BE2C (cell line): ENCODE measurements around the gene HSD17B3.
"Not testable (repeated sequence)": the region's sequence is repeated elsewhere in the genome, so short reads cannot be mapped to it uniquely, and the experiment has no call there.

Experiments
- DNase-seq: peaks from one replicate; pipeline ENCODE4 v3.0.0-alpha.2; 2020
- H3K27me3 ChIP-seq: fragments of 250-450 bp; sonication (Bioruptor Pico); 2 replicates; pipeline ENCODE4 v1.5.1; 2020; ENCODE audit warnings: mild to moderate bottlenecking
- H3K36me3 ChIP-seq: fragments of 250-450 bp; sonication (Bioruptor Pico); 2 replicates; pipeline ENCODE4 v1.5.1; 2020; ENCODE audit warnings: mild to moderate bottlenecking
- H3K4me1 ChIP-seq: fragments of 250-450 bp; sonication (Bioruptor Pico); 2 replicates; pipeline ENCODE4 v1.5.1; 2020
- H3K4me3 ChIP-seq: 2 replicates; pipeline ENCODE4 v1.5.1; 2011; ENCODE audit warnings: low read depth, low read length
- H3K9me3 ChIP-seq: fragments of 250-450 bp; sonication (Bioruptor Pico); 2 replicates; pipeline ENCODE4 v1.5.1; 2020
- CTCF ChIP-seq: IDR thresholded peaks from 2 replicates; pipeline ENCODE4 v1.5.1; 2012; ENCODE audit warnings: mild to moderate bottlenecking, low read depth, low read length

HSD17B3 gene

GRCh38 chr9:96331236-96331947, 29.4 kb upstream of the HSD17B3 start:
- no peak for DNase-seq
- H3K27me3 ChIP-seq: no peaks in the 10 kb centered on the region
- no peaks in the 10 kb centered on the region for H3K36me3 ChIP-seq
- H3K4me1 ChIP-seq: no peaks in the 10 kb centered on the region
- no peak overlapping the region for H3K4me3 ChIP-seq
- TF ChIP-seq CTCF: no peak
- no peaks in the 10 kb centered on the region for H3K9me3 ChIP-seq

- no peak overlapping the region for H3K4me3 ChIP-seq
- H3K27me3 ChIP-seq: no peaks in the 10 kb centered on the region
- no peaks in the 10 kb centered on the region for H3K9me3 ChIP-seq
- DNase-seq: peak; percentile 47
- H3K36me3 ChIP-seq: no peaks in the 10 kb centered on the region
- H3K4me1 ChIP-seq: no peaks in the 10 kb centered on the region
- peak; percentile 75 for TF ChIP-seq CTCF
Observed at GRCh38 chr9:96327694-96328352, 25.8 kb upstream of the HSD17B3 start.

- TF ChIP-seq CTCF: no peak
- no peaks in the 10 kb centered on the region for H3K4me1 ChIP-seq
- DNase-seq: no peak
- H3K9me3 ChIP-seq: no peaks in the 10 kb centered on the region
- no peaks in the 10 kb centered on the region for H3K36me3 ChIP-seq
- no peaks in the 10 kb centered on the region for H3K27me3 ChIP-seq
- no peak overlapping the region for H3K4me3 ChIP-seq
Observed at GRCh38 chr9:96323169-96323568, 21.2 kb upstream of the HSD17B3 start.

GRCh38 chr9:96322736-96323135, 20.8 kb upstream of the HSD17B3 start:
- not testable (repeated sequence) for H3K27me3 ChIP-seq, H3K36me3 ChIP-seq, H3K4me3 ChIP-seq, H3K9me3 ChIP-seq, DNase-seq, H3K4me1 ChIP-seq

- not testable (repeated sequence) for H3K4me1 ChIP-seq
Observed at GRCh38 chr9:96322210-96322609, 20.2 kb upstream of the HSD17B3 start.

GRCh38 chr9:96321515-96321914, 19.5 kb upstream of the HSD17B3 start:
- no peak for TF ChIP-seq CTCF
- DNase-seq: no peak
- Histone ChIP-seq H3K27me3 (no peaks in the 10 kb centered on the region), H3K4me3 (no peak overlapping the region), H3K36me3 (no peaks in the 10 kb centered on the region), H3K4me1 (no peaks in the 10 kb centered on the region), H3K9me3 (no peaks in the 10 kb centered on the region)

More at GRCh38 chr9:96322210-96322609, 20.2 kb upstream of the HSD17B3 start:
- DNase-seq, H3K27me3 ChIP-seq, H3K36me3 ChIP-seq, H3K9me3 ChIP-seq, H3K4me3 ChIP-seq: not testable (repeated sequence)

- H3K27me3 ChIP-seq: no peaks in the 10 kb centered on the region
- no peaks in the 10 kb centered on the region for H3K36me3 ChIP-seq
- DNase-seq: no peak
- no peaks in the 10 kb centered on the region for H3K4me1 ChIP-seq
- H3K9me3 ChIP-seq: no peaks in the 10 kb centered on the region
- no peak overlapping the region for H3K4me3 ChIP-seq
- no peak for TF ChIP-seq CTCF
Observed at GRCh38 chr9:96320749-96321280, 18.8 kb upstream of the HSD17B3 start.
